ENCODE results near the gene RAMP2.
A peak's percentile ranks its signal among the peaks of the same experiment; 100 is the strongest.
"Not testable (repeated sequence)": the region's sequence is repeated elsewhere in the genome, so short reads cannot be mapped to it uniquely, and the experiment has no call there.

RAMP2 gene

GRCh38 chr17:42760652-42761581, at the start of gene RAMP2:
TSS of gene RAMP2 (plus strand) at chr17:42761227. CDS start at chr17:42761262, 35 bp downstream.
- Histone ChIP-seq H3K4me2 (peak within 1 kb of the TSS; percentile 90), H3K4me1 (peaks cover 12% of the 10 kb centered on the region), H4K20me1 (peaks cover 16% of the 10 kb centered on the region), H3K27me3 (peaks cover 53% of the 10 kb centered on the region), H3K9me3 (no peaks in the 10 kb centered on the region), H3K9ac (0 out of 2 replicates have a peak within 1 kb of the TSS, but pooled peaks have one; percentile 15), H3K4me3 (peak within 1 kb of the TSS; percentile 63), H3K27ac (no peak within 1 kb of the TSS), H3K36me3 (no peaks in the 10 kb centered on the region)
- no peak for TF ChIP-seq Cebpa-rat (IDR thresholded peaks at IDR 0.05)

- Histone ChIP-seq H3K4me3 (no peak overlapping the region), H3K4me2 (no peak overlapping the region), H3K9me3 (no peaks in the 10 kb centered on the region), H3K36me3 (peaks cover 99% of the 10 kb centered on the region), H3K9ac (no peak overlapping the region), H3K27me3 (no peaks in the 10 kb centered on the region), H3K27ac (no peak overlapping the region), H3K4me1 (no peaks in the 10 kb centered on the region), H4K20me1 (no peaks in the 10 kb centered on the region)
- no peak for TF ChIP-seq Cebpa-rat (IDR thresholded peaks at IDR 0.05)
These were observed 39.9 kb upstream of the RAMP2 start for GRCh38 chr17:42720996-42721583.

GRCh38 chr17:42723636-42724035, 37.4 kb upstream of the RAMP2 start:
- no peak overlapping the region for H3K9ac ChIP-seq
- no peak overlapping the region for H3K4me2 ChIP-seq
- H3K27me3 ChIP-seq: no peaks in the 10 kb centered on the region
- no peak for TF ChIP-seq Cebpa-rat (IDR thresholded peaks at IDR 0.05)
- H3K27ac ChIP-seq: no peak overlapping the region
- no peak overlapping the region for H3K4me3 ChIP-seq
- H3K9me3 ChIP-seq: no peaks in the 10 kb centered on the region
- H3K36me3 ChIP-seq: peaks cover 99% of the 10 kb centered on the region
- H3K4me1 ChIP-seq: no peaks in the 10 kb centered on the region
- no peaks in the 10 kb centered on the region for H4K20me1 ChIP-seq

- Histone ChIP-seq H4K20me1 (no peaks in the 10 kb centered on the region), H3K27me3 (no peaks in the 10 kb centered on the region), H3K9ac (no peak overlapping the region), H3K4me1 (no peaks in the 10 kb centered on the region), H3K9me3 (no peaks in the 10 kb centered on the region), H3K27ac (no peak overlapping the region), H3K4me3 (no peak overlapping the region), H3K4me2 (no peak overlapping the region), H3K36me3 (peaks cover 99% of the 10 kb centered on the region)
- TF ChIP-seq Cebpa-rat (IDR thresholded peaks at IDR 0.05): no peak
These were observed 35.9 kb upstream of the RAMP2 start for GRCh38 chr17:42725143-42725542.

GRCh38 chr17:42740699-42741098, 20.3 kb upstream of the RAMP2 start:
- Histone ChIP-seq H3K4me1 (peaks cover 40% of the 10 kb centered on the region), H3K36me3 (peaks cover 9% of the 10 kb centered on the region; the same call in 1 of the 2 replicates), H3K9ac (no peak overlapping the region), H3K4me3 (no peak overlapping the region), H3K4me2 (no peak overlapping the region), H3K27me3 (no peaks in the 10 kb centered on the region), H4K20me1 (peaks cover 23% of the 10 kb centered on the region), H3K27ac (no peak overlapping the region), H3K9me3 (no peaks in the 10 kb centered on the region)
- TF ChIP-seq Cebpa-rat (IDR thresholded peaks at IDR 0.05): no peak

- not testable (repeated sequence) for H4K20me1 ChIP-seq
- H3K4me2 ChIP-seq: peak overlapping the region; percentile 91
These were observed 18.1 kb upstream of the RAMP2 start for GRCh38 chr17:42742916-42743315.

GRCh38 chr17:42743595-42744282, 17.3 kb upstream of the RAMP2 start:
- peak overlapping the region; percentile 69 for H3K27ac ChIP-seq

More at GRCh38 chr17:42742916-42743315, 18.1 kb upstream of the RAMP2 start:
- not testable (repeated sequence) for H3K4me3 ChIP-seq, H3K36me3 ChIP-seq, H3K27me3 ChIP-seq, H3K27ac ChIP-seq, H3K9me3 ChIP-seq
- H3K9ac ChIP-seq: peak overlapping the region; percentile 81; the same call in 1 of the 2 replicates
- H3K4me1 ChIP-seq: peaks cover 22% of the 10 kb centered on the region

GRCh38 chr17:42744283-42744805, 16.7 kb upstream of the RAMP2 start:
- H3K9ac ChIP-seq: peak overlapping the region; percentile 81
- H3K9me3 ChIP-seq: no peaks in the 10 kb centered on the region
- H3K4me1 ChIP-seq: peaks cover 22% of the 10 kb centered on the region
- peaks cover 3% of the 10 kb centered on the region; the same call in 1 of the 2 replicates for H3K36me3 ChIP-seq
- TF ChIP-seq Cebpa-rat (IDR thresholded peaks at IDR 0.05): no peak
- no peaks in the 10 kb centered on the region; the same call in 1 of the 2 replicates for H4K20me1 ChIP-seq
- H3K27ac ChIP-seq: peak overlapping the region; percentile 69
- H3K4me2 ChIP-seq: peak overlapping the region; percentile 91
- H3K4me3 ChIP-seq: peak overlapping the region; percentile 75
- H3K27me3 ChIP-seq: no peaks in the 10 kb centered on the region

More at GRCh38 chr17:42743595-42744282, 17.3 kb upstream of the RAMP2 start:
- H3K4me2 ChIP-seq: peak overlapping the region; percentile 91
- H3K4me3 ChIP-seq: peak overlapping the region; percentile 75
- H3K27me3 ChIP-seq: no peaks in the 10 kb centered on the region
- H3K36me3 ChIP-seq: peaks cover 3% of the 10 kb centered on the region; the same call in 1 of the 2 replicates
- no peak for TF ChIP-seq Cebpa-rat (IDR thresholded peaks at IDR 0.05)
- peak overlapping the region; percentile 81 for H3K9ac ChIP-seq
- H3K4me1 ChIP-seq: peaks cover 22% of the 10 kb centered on the region
- H4K20me1 ChIP-seq: no peaks in the 10 kb centered on the region; the same call in 1 of the 2 replicates
- H3K9me3 ChIP-seq: no peaks in the 10 kb centered on the region

All from BLaER1 (cell line).